Measurements from ENCODE around the gene C1orf232. TPM values are rescaled to one million over a fixed set of nuclear protein-coding genes. Genes with fewer than 3 reads are reported as not detected.

The C1orf232 gene
- total and polyA plus RNA-seq, 7 donors, result not detected

GRCh38 chr1:26160527-26161414 lies 8.0 kb downstream of the C1orf232 start:
- Histone ChIP-seq H3K27me3 (ENCODE audit: insufficient read depth in 3 of 3, low read length in 2 of 3) (no peaks in the 10 kb centered on the region), H3K4me3 (peak overlapping the region; percentile 81), H3K4me1 (peaks cover 13% of the 10 kb centered on the region), H3K9me3 (no peaks in the 10 kb centered on the region), H3K27ac (peak overlapping the region; percentile 83), H3K36me3 (ENCODE audit: insufficient read depth in 1 of 2, low read depth in 1 of 2) (no peaks in the 10 kb centered on the region)
- ATAC-seq (peak in 1 of 4 donors; percentile 8), DNase-seq (no peak)
- 39 to 44% (median 41%) methylated on average over 18 of the region's 18 CpGs for WGBS, 3 donors
- TF ChIP-seq CTCF (IDR thresholded peaks at IDR 0.05), result no peak
- intact Hi-C loops (cut with DNase I), result loop anchor here (5.0 to 10.0 kb wide), 4 partner anchors 53 to 266 kb away; no protein-coding TSS in a partner anchor

- peaks cover 13% of the 10 kb centered on the region for H3K4me1 ChIP-seq
- H3K4me3 ChIP-seq, result peak overlapping the region; percentile 81
Measured at GRCh38 chr1:26159743-26160039, 9.1 kb downstream of the C1orf232 start.

GRCh38 chr1:26158908-26159742 lies 9.6 kb downstream of the C1orf232 start, which contains the start of gene FAM110D:
FAM110D (plus strand) TSS chr1:26159079; CDS start chr1:26161292, 2,213 bp downstream.
- intact Hi-C loops (cut with DNase I), result no loop called here
- ATAC-seq, result no peak
- H3K9me3 ChIP-seq, result no peaks in the 10 kb centered on the region
- WGBS, 3 donors, result 41 to 45% (median 43%) methylated on average over 4 to 6 of the region's 6 CpGs
- no peak for TF ChIP-seq CTCF (IDR thresholded peaks at IDR 0.05)
- H3K27me3 ChIP-seq (ENCODE audit: insufficient read depth in 3 of 3, low read length in 2 of 3), result no peaks in the 10 kb centered on the region
- no peak within 1 kb of the TSS for H3K27ac ChIP-seq
- DNase-seq, result no peak
- H3K4me1 ChIP-seq, result peaks cover 13% of the 10 kb centered on the region
- H3K4me3 ChIP-seq, result peak within 1 kb of the TSS; percentile 81
- no peaks in the 10 kb centered on the region for H3K36me3 ChIP-seq (ENCODE audit: insufficient read depth in 1 of 2, low read depth in 1 of 2)

More at GRCh38 chr1:26159743-26160039, 9.1 kb downstream of the C1orf232 start:
- DNase-seq, result no peak
- Histone ChIP-seq H3K9me3 (no peaks in the 10 kb centered on the region), H3K27ac (no peak overlapping the region), H3K36me3 (ENCODE audit: insufficient read depth in 1 of 2, low read depth in 1 of 2) (no peaks in the 10 kb centered on the region), H3K27me3 (ENCODE audit: insufficient read depth in 3 of 3, low read length in 2 of 3) (no peaks in the 10 kb centered on the region)
- WGBS, 3 donors, result 59 to 75% (median 66%) methylated on average over 4 of the region's 4 CpGs
- no peak for ATAC-seq
- TF ChIP-seq CTCF (IDR thresholded peaks at IDR 0.05), result no peak
- intact Hi-C loops (cut with DNase I), result loop anchor here (5.0 to 10.0 kb wide), 4 partner anchors 52 to 265 kb away; no protein-coding TSS in a partner anchor

GRCh38 chr1:26158271-26158907 lies 10.4 kb downstream of the C1orf232 start:
- intact Hi-C loops (cut with DNase I), result no loop called here
- no peaks in the 10 kb centered on the region for H3K9me3 ChIP-seq
- DNase-seq (no peak), ATAC-seq (no peak)
- no peak overlapping the region for H3K27ac ChIP-seq
- H3K4me3 ChIP-seq, result peak overlapping the region; percentile 81
- no peak for TF ChIP-seq CTCF (IDR thresholded peaks at IDR 0.05)
- WGBS, 3 donors, result 82 to 84% (median 82%) methylated on average over 5 of the region's 5 CpGs
- no peaks in the 10 kb centered on the region for H3K36me3 ChIP-seq (ENCODE audit: insufficient read depth in 1 of 2, low read depth in 1 of 2)
- no peaks in the 10 kb centered on the region for H3K27me3 ChIP-seq (ENCODE audit: insufficient read depth in 3 of 3, low read length in 2 of 3)
- H3K4me1 ChIP-seq, result peaks cover 9% of the 10 kb centered on the region
